ENCODE measurements around the gene NCAM1. TPM values are rescaled to one million over a fixed set of nuclear protein-coding genes. Genes with fewer than 3 reads are reported as not detected.

Gene NCAM1
- total RNA-seq, 1 donor: under 0.01 TPM

DNA sequence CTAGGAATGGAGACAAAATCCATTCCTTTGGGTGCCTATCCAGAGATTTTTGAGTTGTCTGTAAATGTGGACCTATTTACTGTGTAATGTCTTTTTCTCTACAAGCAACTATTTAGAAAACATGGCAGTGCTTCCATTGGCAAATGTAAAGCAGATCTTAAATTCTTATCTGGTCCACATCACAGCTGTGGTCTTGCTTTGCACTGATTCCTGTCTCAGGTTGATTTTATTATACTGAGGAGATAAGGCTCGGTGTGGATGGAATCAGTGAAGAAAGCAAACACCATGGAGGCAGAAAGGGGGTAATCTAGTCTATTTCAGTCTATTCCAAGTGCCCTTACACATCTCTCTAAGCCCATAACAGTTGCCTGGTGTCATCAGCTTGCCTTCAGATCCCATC, 160.5 kb downstream of the NCAM1 start:
- DNase-seq (ENCODE audit: low read depth in 2 of 3, low spot score in 2 of 3): no peak

DNA sequence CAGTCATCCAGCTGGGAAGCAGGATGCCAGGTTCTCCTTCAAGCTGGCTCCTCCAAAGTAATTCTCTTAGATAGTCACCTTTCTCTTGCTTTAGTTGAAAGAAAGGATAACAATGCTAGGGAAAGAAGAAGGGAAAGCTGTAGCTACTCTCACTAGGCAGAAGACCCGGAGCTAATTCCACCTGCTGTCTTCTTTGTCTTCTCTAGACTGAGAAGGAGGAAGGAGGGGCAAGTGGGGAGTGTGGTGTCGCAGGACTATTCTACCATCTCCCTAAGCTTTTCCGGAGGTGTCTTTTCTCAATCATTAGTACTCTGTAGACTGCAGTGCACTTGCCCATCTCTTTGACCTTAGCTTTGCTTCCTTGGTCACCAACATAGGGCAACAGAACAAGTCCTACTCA, 162.8 kb downstream of the NCAM1 start:
- no peak for DNase-seq (ENCODE audit: low read depth in 2 of 3, low spot score in 2 of 3)

DNA sequence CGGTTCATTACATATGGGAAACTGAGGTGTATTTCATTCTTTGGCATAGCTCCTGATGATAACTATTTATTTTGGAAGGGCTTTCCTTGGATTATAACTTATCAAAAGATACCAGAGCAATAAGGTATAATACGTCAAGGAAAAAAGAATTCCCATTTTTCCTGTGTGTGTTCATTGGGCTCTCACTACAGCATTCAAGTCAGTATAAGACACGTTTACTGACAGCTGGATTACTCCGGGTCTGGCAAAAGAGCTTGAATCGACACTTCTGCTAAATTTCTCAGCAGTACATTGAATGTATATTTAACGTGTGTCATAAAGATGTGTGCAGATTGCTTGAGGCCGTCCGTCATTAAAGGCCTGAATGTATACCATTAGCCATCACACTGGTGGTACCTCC, 163.4 kb downstream of the NCAM1 start:
- DNase-seq (ENCODE audit: low read depth in 2 of 3, low spot score in 2 of 3): no peak

DNA sequence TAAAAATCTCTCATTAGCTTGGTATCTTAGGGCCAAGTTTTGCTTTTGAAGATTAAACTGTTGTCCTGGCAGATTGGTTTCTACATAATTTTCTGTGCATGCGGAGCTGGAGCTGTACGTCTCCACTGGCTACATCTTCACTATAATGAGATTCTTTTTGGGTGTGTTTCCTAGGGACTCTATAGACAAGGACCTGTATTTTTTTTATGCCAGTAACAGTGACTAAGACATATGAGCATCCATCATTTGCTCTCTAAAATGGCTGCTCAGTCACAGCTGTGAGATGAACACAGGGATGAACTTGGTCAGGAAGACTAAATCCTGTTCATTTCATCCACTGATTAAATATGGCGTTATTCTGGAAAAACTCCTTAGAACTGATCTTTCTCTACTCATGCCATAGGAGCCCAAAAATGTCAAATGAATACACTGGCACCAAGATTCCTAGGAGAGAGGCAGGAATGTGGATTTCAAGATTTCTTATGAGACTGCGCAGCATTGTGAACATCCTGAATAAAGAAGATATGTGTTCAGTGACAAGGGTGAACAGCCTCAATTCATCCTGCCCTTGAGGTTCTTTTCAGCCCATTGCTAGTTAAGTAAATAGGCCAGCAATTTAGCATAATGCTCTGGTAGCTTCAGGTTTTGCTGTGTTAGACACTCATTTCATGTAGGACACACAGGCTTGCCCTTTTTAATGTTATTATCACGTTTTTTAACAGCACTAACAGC, 168.2 kb downstream of the NCAM1 start:
- no peak for DNase-seq (ENCODE audit: low read depth in 2 of 3, low spot score in 2 of 3)

DNA sequence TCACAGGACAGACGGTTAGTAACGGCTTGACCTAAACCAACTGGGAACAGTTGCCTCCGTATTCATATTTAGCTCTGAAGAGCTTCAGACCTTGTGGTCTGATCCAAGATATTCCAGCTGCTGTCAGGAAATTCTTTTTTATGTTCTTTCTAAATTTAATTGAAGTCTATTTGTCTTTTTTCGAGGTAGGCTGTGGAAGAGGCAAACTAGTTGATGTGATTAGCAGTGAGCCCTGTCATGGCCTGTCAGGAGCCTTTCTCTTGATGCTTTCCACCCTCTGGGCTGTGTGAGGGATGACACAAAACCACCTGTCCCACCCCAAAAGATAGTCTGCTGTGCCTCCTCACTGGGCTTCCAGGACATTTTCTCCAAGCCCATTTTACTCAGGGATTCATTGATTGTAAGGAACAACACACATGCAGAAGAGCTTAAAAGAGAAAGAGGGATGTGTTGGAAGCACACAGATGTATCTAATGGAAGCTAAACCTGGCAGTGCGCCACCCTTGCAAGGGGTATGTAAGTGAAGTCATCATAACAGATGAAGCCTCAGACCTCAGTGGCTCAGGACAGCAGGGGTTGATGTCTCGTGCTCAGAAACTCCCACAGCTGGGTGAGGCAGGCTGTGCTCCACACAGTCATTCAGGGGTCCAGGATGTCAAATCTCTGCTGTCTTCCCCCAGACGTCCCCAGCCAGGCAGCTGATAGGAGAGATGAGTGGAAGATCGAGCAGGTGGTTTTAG, 170.0 kb downstream of the NCAM1 start:
- DNase-seq (ENCODE audit: low read depth in 2 of 3, low spot score in 2 of 3): no peak

DNA sequence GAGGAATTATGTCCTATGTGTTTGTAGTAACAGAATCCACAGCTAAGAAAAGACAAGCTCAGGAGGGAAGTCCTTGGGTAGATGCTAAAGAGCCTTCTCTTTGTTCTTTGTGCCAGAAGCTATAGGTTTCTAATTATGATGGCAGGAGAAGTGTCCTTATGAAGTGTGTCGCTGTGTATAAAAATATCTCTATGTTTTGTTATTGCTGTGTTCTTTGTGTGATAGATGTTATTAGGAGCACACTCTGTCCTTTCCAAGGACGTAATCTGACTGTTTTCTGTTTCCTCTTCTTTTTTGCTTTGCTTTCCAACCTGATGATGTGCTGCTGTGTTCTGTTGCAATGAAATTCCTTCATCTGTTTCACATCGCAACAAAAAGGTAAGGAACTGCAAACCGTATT, 171.9 kb downstream of the NCAM1 start:
- no peak for DNase-seq (ENCODE audit: low read depth in 2 of 3, low spot score in 2 of 3)

DNA sequence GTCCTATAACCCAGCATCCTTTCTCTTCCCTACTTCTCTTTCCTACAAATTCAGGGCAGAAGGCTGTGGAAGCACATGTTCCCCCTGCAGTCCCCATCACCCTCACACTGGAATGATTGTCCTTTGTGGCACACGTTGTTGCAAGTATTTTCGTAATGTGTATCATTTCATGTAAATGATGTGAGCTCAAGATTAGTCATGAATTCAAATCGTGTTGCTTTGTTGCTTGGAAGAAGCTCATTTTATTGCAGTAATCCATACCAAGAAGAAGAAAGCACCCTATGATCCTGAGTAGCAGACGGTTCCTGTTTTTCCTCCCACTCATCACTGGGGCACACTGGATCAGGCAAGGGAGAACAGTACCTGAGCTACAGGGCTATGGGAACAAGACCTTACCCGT, 173.4 kb downstream of the NCAM1 start:
- no peak for DNase-seq (ENCODE audit: low read depth in 2 of 3, low spot score in 2 of 3)

DNA sequence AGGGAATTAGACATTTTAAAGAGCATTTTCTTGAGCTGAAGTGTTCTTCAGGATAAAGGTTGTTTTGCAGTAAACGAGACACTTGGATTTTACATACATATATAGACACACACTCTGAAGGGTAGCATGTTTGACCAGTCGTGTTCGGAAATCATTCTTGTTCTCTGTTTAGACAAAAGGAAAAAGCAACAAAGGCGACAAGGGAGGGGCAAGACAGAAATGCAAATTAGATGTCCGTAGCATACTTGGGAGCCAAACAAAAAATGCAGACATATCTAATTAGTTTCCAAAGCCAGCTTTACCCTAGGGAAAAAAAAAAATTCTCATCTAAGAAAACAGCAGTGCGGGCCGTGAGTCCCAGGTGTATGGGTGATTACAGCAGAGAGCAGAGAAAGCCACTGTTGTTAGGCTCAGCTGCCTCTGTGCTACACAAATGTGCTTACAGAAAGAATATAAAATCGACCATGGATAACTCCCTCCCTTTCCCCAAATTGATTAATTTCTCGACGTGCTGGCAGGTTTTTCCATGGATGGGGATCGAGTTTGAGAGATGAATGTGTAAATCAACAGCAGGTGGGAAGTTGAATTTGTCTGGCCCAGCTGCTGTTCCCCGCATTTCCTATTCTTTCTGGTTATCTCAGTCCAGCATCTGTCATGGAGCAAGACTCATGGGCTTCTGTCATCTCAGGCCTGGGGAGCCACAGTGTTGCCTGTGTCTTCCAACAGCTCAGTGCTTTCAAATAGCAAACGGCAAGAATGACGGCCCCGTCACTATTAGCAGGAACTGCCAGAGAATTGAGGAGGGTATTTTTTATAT, 176.7 kb downstream of the NCAM1 start:
- DNase-seq (ENCODE audit: low read depth in 2 of 3, low spot score in 2 of 3): peak in 2 of 3 donors; percentile 7 to 41

DNA sequence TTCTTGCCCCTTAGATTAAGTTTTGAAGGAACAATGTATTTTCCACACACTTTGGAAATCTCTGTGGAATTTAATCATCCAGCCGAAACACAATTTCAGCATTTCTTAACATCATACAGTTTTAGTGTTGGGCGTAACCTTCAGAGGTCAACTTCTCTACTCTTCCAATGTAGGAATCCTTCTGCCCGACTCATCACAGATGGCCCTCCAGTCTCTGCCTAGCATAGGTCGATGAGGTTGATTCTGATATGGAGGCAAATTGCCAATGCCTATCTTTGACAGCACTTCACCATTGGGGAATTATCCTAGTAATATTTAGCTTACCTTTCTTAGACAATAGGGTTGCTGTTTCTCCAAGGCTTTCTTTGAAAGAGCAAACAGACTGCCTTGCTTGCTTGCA, 177.5 kb downstream of the NCAM1 start:
- DNase-seq (ENCODE audit: low read depth in 2 of 3, low spot score in 2 of 3): no peak

DNA sequence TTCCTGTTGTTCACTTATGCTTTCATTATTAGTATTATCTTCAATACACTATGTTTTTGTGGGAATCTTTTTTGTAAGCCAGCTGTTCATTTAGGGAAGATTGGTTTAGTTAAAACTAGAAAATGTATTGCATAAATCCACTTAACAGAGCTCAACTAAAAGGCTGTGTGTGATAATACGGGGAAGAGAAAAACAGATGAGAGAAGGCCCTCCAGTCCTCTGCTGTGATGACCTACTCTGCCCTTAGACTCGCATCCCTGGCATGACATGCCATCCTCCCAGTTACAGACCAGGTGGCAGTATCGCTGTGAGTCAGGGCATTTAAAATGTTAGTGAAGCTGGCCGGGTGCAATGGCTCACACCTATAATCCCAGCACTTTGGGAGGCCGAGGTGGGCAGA, 179.8 kb downstream of the NCAM1 start:
- no peak for DNase-seq (ENCODE audit: low read depth in 2 of 3, low spot score in 2 of 3)

DNA sequence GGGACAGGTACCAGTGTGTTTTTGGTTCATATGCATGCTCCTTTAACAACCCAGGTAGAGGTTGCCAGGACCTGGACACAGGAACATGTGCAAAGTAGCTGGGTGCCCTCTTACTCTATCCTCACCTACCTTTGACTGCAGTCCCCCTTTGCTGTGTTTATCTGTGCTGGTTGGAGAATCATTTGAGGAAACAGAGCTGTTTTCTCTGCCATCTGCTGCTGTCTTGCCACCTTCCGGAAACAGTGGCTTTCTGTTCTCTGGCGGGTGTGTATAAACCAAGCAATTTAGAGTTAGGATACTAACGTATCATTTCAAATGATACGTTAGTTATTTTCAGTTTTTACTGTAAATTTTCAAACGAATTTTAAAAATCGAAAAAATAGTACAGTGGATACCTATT, 181.3 kb downstream of the NCAM1 start:
- DNase-seq (ENCODE audit: low read depth in 2 of 3, low spot score in 2 of 3): no peak

DNA sequence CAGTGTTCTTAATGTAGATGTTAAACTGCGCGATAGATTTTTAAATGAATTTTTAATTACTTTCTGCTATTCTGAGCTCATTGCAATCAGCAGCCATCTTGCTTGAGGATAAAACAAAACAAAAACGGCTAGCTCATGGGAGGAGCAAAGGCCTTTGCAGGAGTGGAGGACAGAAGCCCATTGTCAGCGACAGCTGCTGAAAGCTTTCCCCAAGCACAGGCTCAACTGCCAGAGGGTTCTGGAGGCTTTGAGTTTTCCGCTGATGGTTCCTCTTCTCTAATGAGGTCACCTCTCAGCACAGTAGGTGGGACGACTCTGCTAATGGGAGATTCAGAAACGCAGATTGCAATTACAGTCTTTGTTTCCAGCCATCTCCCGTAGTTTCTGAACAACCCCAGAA, 186.0 kb downstream of the NCAM1 start:
- no peak for DNase-seq (ENCODE audit: low read depth in 2 of 3, low spot score in 2 of 3)

DNA sequence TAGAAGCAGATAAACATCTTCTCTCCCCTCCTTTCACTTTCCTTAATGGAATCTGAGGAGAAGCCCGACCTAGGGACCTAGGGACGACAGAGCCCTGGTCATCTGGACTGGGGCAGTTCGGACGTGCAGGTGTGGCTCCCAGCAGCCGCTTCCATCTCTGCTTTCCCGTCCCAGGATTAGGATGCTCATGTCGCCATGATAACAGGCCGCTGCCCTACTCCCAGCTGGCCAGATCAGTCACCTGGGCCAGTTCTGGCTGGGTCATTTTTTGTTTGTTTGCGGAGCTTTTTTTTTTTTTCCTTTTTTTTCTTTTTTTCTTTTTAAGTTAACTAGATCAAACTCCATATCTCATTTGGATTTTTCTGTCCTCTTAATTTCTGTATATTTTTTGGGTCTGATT, 186.9 kb downstream of the NCAM1 start:
- no peak for DNase-seq (ENCODE audit: low read depth in 2 of 3, low spot score in 2 of 3)

DNA sequence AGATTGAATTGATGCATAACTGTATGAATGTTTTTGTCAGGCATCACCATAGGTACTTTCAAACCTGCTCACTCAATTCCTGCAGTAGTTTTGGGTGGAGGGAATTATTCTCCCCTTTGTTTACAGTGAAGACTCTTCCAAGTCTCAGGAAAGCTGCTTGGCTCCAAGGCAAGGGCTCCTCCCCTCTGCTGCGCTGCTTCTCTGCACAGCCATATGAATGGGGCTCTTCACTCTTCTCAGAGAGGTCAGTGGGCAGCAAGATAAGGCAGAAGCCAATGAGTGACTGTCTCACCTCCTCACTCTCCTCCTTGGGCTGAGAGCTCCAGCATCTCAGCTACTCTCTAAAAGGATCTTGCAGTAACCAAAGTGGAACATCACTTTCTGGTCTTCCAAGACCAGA, 187.4 kb downstream of the NCAM1 start:
- DNase-seq (ENCODE audit: low read depth in 2 of 3, low spot score in 2 of 3): no peak

DNA sequence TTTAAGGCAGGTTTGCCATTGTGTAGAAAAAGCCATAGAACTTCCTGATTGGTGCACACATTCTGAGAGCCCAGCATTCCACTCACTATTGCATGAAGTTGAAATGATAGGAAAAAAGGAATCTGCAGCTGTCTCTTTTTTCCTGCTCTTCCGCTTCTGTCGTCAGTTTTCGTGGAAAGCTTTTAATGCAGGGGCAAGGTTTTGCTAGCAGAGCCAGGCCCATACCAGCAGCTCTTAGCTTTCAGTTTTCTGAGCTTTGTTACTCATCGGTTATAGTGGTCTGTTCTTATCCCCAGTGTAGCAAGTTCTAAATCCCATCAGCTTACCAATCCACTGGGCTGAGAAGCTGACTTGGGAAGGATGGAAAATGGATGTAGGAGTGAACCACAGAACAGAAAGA, 190.3 kb downstream of the NCAM1 start:
- no peak for DNase-seq (ENCODE audit: low read depth in 2 of 3, low spot score in 2 of 3)

DNA sequence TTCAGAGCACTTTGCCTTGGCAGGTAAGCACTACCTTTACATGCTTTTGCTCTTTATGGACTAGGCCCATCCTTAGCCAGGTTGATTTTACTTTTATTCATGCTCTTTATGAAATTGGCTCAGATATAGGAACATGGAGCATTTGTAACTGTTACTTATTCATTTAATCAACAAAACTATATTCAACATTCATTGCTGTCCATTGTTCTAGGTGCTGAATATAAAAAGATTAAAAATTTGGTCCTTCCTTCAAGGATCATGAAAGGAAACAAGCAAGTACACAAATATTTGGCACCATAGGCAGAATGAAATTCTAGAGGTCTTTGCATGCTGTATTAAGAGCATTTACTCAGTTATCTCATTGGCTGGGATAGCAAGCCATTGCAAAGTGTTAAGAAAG, 191.3 kb downstream of the NCAM1 start:
- no peak for DNase-seq (ENCODE audit: low read depth in 2 of 3, low spot score in 2 of 3)

DNA sequence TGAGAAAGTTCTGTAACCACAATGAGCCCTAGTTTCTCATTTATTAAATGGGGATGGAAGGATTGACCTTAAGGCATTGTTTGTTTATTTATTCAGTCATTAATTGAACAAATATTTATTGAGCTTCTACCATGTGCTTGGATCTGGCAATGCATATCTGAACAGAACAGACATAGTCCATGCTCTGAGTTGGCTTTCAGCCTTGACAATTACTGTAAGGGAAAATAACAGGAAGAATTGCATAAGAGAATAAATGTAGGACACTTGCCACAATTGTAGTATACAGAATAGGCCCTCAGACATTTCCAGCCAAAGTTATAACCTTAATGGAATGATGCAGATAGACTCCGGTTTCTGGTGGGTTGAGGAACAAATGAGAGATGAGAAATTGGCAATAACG, 192.6 kb downstream of the NCAM1 start:
- DNase-seq (ENCODE audit: low read depth in 2 of 3, low spot score in 2 of 3): no peak

DNA sequence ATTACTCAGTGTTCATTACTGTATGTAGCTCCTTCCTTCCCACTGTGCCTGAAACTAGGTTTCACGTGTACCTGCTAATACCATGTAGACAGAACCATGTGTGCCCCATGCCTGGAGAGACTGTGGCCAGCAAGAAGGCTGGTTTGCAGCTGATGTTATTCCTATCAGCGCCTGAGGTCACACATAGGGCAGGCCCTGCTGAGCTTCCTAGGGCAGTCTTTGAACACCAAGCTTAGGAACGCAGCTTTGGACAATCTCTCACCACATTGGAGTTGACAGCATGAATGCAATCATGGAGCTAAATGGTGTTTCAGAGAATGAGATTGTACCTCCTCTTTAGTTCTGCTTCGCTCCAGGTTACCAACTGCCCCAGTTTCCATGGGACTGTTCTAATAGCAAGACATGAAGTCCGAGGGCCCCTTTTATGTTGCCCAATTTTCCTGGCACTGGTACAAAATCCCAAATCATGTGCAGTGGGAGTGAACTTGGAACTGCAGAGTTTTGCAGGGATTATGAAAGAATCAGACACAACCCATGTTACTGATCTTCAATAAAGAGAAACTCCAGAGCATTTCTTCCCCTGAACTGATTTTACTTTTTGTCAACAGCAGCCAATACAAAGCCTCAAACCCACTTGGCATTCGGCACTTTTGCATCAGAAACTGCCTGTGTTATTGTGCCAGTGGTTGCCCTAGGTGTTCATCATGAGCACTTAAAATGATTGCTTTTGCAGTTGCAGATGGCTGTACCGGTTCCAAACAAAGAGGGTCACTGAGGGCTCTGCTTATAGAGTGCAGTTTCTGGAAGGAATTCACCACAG, 199.0 kb downstream of the NCAM1 start:
- no peak for DNase-seq (ENCODE audit: low read depth in 2 of 3, low spot score in 2 of 3)

DNA sequence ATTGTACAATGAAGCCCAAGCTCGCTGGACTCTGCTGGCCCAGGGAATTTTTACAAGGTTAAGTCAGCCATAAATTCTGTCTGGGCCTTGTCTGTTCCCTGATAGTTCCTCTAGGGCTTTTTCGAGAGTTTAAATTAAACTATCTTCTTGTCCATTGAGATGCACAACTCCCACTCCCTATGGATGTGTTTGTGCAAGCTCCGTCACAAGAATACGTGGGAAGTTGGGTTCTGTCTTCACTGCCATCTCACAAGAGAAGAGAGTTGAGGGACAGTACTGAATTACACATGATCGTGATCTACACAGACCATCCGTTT, 199.5 kb downstream of the NCAM1 start:
- no peak for DNase-seq (ENCODE audit: low read depth in 2 of 3, low spot score in 2 of 3)

DNA sequence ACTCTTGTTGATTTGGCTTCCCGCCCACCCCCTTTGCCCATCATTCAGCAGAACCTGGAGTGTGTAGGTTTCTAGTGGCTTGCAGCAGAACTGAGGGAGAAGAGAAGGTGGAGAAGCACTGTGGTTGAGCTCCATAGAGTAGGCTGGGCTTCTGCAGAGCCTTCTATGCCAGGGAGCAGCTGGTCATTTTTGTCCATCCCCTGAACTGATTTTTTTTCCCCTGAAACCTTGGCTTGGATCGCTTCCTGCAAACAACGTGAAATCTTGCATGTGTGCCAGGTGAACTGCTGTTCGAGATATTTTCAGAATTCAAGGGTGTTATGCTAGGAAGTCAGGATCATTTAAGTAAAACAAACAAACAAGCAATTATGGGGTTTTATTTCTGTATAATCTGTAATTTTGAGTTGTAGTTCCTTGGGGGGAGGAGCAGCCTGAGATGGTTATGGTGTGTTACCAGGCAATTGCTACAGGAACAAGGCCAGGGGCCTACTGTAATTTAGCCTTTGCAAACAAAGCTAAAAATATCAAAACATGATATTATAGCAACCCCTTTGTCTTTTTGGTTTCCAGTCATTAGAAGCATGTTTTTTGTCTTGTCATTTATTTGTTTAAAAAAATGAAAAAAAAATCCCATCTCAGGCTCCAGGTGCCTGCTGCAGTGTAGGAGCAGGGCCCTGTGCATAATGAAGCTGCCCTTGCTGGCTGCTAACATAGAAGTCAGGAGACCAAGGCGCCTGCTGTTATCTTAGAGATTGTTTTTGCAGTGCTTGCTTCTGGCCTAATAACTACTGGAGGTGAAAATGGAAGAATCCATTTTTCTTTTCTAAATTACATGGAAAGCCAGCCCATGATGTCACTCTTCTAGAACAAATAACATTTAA, 200.7 kb downstream of the NCAM1 start:
- no peak for DNase-seq (ENCODE audit: low read depth in 2 of 3, low spot score in 2 of 3)
